IMR-90 (cell line): Measurements from ENCODE around the gene SH3BP2. TPM values are rescaled to one million over a fixed set of nuclear protein-coding genes. Genes with fewer than 3 reads are reported as not detected.

Experiments
- ATAC-seq: fragments of 200-7000 bp; cut with Tn5 transposase; 2 replicates; pipeline ENCODE4 v1.9.1; 2020; ENCODE audit warnings: low read depth, mild to moderate bottlenecking, moderate library complexity
- BruUV-seq: library from RNA; stranded (reverse); fragments of 400-500 nt; replicated peaks from 2 replicates; lab custom pipeline; 2021; lab: Mats Ljungman, UMichigan
- CTCF ChIA-PET: fragments of 300-600 bp; formaldehyde crosslinking; extraction: SDS; loops from one replicate; lab custom pipeline; 2021; ENCODE audit warnings: antibody characterized with exemption; lab: Yijun Ruan, JAX
- POLR2A ChIA-PET: fragments of 300-600 bp; sonication (Branson Sonifier 250); formaldehyde crosslinking; loops from one replicate; lab custom pipeline; 2022; ENCODE audit warnings: antibody characterized with exemption; ENCODE audit not compliant: unreplicated experiment; lab: Charles Lee
- DNase-seq: peaks from one replicate; pipeline ENCODE4 v3.0.0; 2013
- H2AFZ ChIP-seq: replicated peaks from 2 replicates; pipeline ENCODE3; 2013; ENCODE audit warnings: low read length, mild to moderate bottlenecking; ENCODE audit not compliant: poor library complexity
- H2AK5ac ChIP-seq: 2 replicates; pipeline ENCODE4 v1.6.1; 2013; ENCODE audit warnings: low read depth, low read length, inconsistent platforms
- H2AK9ac ChIP-seq: replicated peaks from 2 replicates; pipeline ENCODE3; 2013; ENCODE audit warnings: mild to moderate bottlenecking, low read depth, low read length, moderate library complexity; ENCODE audit not compliant: poor library complexity
- H2BK120ac ChIP-seq: 2 replicates; pipeline ENCODE4 v1.6.1; 2013; ENCODE audit warnings: low read depth, low read length, inconsistent platforms
- H2BK15ac ChIP-seq: 3 replicates; pipeline ENCODE4 v1.6.1; 2013; ENCODE audit warnings: low read depth, low read length, inconsistent platforms
- H2BK20ac ChIP-seq: 2 replicates; pipeline ENCODE4 v1.6.1; 2013; ENCODE audit warnings: low read depth, mild to moderate bottlenecking, inconsistent platforms, low read length, moderate library complexity
- H2BK5ac ChIP-seq: 2 replicates; pipeline ENCODE4 v1.6.1; 2013; ENCODE audit warnings: mild to moderate bottlenecking, low read depth, low read length, inconsistent platforms; ENCODE audit not compliant: poor library complexity, severe bottlenecking
- H3K14ac ChIP-seq: replicated peaks from 2 replicates; pipeline ENCODE4 v1.6.1; 2013; ENCODE audit warnings: low read depth, low read length, inconsistent platforms
- H3K18ac ChIP-seq: 2 replicates; pipeline ENCODE4 v1.6.1; 2013; ENCODE audit warnings: low read depth, low read length, control low read depth
- H3K23ac ChIP-seq: 2 replicates; pipeline ENCODE4 v1.6.1; 2013; ENCODE audit warnings: low read depth, low read length, inconsistent platforms
- H3K27ac ChIP-seq: 2 replicates; pipeline ENCODE4 v1.5.1; 2013; ENCODE audit warnings: mild to moderate bottlenecking, control low read depth, low read length; ENCODE audit not compliant: insufficient read depth
- H3K27me3 ChIP-seq: 2 replicates; pipeline ENCODE4 v1.6.1; 2013; ENCODE audit warnings: low read length; ENCODE audit not compliant: control insufficient read depth, insufficient read depth
- H3K36me3 ChIP-seq: 2 replicates; pipeline ENCODE4 v1.6.1; 2013; ENCODE audit warnings: low read length, mixed read lengths; ENCODE audit not compliant: control insufficient read depth, insufficient read depth
- H3K4ac ChIP-seq: 2 replicates; pipeline ENCODE4 v1.6.1; 2013; ENCODE audit warnings: low read depth, low read length, inconsistent platforms
- H3K4me1 ChIP-seq: 2 replicates; pipeline ENCODE4 v1.6.1; 2013; ENCODE audit warnings: low read length, mixed read lengths; ENCODE audit not compliant: control insufficient read depth, insufficient read depth
- H3K4me2 ChIP-seq: 2 replicates; pipeline ENCODE4 v1.6.1; 2013; ENCODE audit warnings: low read depth, mild to moderate bottlenecking, control low read depth, low read length, moderate library complexity
- H3K4me3 ChIP-seq: 2 replicates; pipeline ENCODE4 v1.5.1; 2013; ENCODE audit warnings: low read depth, mild to moderate bottlenecking, control low read depth, low read length, moderate library complexity; ENCODE audit not compliant: insufficient read depth
- H3K56ac ChIP-seq: 2 replicates; pipeline ENCODE4 v1.6.1; 2013; ENCODE audit warnings: low read length, inconsistent platforms; ENCODE audit not compliant: insufficient read depth; ENCODE audit errors: extremely low read depth
- H3K79me1 ChIP-seq, 2 experiments: 2 replicates each; pipeline ENCODE4 v1.6.1; 2013; ENCODE audit warnings: low read length in 2 of 2, inconsistent platforms in 1 of 2, low read depth in 1 of 2
- H3K9ac ChIP-seq: 2 replicates; pipeline ENCODE4 v1.6.1; 2013; ENCODE audit warnings: low read depth, low read length, control low read depth
- H3K9me1 ChIP-seq: 2 replicates; pipeline ENCODE4 v1.6.1; 2013; ENCODE audit warnings: low read length, inconsistent platforms; ENCODE audit not compliant: insufficient read depth
- H3K9me3 ChIP-seq: 2 replicates; pipeline ENCODE4 v1.6.1; 2013; ENCODE audit warnings: low read length; ENCODE audit not compliant: control insufficient read depth, insufficient read depth
- H4K20me1 ChIP-seq: 2 replicates; pipeline ENCODE4 v1.6.1; 2013; ENCODE audit warnings: low read length, inconsistent platforms; ENCODE audit not compliant: insufficient read depth
- H4K5ac ChIP-seq: 2 replicates; pipeline ENCODE4 v1.6.1; 2013; ENCODE audit warnings: mild to moderate bottlenecking, low read depth, low read length, control low read depth
- H4K8ac ChIP-seq, 2 experiments: 2 replicates each; pipeline ENCODE4 v1.6.1; 2013; ENCODE audit warnings: low read depth in 2 of 2, low read length in 2 of 2, control low read depth in 1 of 2, inconsistent platforms in 1 of 2
- H4K91ac ChIP-seq: 2 replicates; pipeline ENCODE4 v1.6.1; 2013; ENCODE audit warnings: low read depth, low read length, inconsistent platforms; ENCODE audit not compliant: insufficient read depth
- BHLHE40 ChIP-seq: fragments of 150-350 bp; IDR thresholded peaks from 2 replicates; pipeline ENCODE4 v1.6.1; 2016; ENCODE audit warnings: mild to moderate bottlenecking, low read depth, low read length
- CHD1 ChIP-seq: IDR thresholded peaks from 2 replicates; pipeline ENCODE4 v1.6.1; 2012; ENCODE audit warnings: low read depth, low read length, improper control_type of control experiment
- MAFK ChIP-seq: IDR thresholded peaks from 2 replicates; pipeline ENCODE4 v1.6.1; 2012; ENCODE audit warnings: low read depth, low read length, improper control_type of control experiment
- MAZ ChIP-seq: IDR thresholded peaks from 2 replicates; pipeline ENCODE4 v1.6.1; 2012; ENCODE audit warnings: low read depth, mild to moderate bottlenecking, low read length, improper control_type of control experiment, moderate library complexity, borderline replicate concordance
- MXI1 ChIP-seq: IDR thresholded peaks from 2 replicates; pipeline ENCODE4 v1.6.1; 2012; ENCODE audit warnings: low read depth, mild to moderate bottlenecking, low read length, moderate library complexity, borderline replicate concordance
- NFE2L2 ChIP-seq: fragments of 150-350 bp; IDR thresholded peaks from 2 replicates; pipeline ENCODE4 v1.6.1; 2016; ENCODE audit warnings: low read depth, mild to moderate bottlenecking, low read length
- RAD21 ChIP-seq: IDR thresholded peaks from 2 replicates; pipeline ENCODE4 v1.6.1; 2012; ENCODE audit warnings: low read length, improper control_type of control experiment
- RFX5 ChIP-seq: IDR thresholded peaks from 2 replicates; pipeline ENCODE4 v1.8.0; 2012; ENCODE audit warnings: low read depth, mild to moderate bottlenecking, low read length, moderate library complexity
- SMC3 ChIP-seq: fragments of 150-350 bp; IDR thresholded peaks from 2 replicates; pipeline ENCODE4 v1.6.1; 2016; ENCODE audit warnings: low read depth, mild to moderate bottlenecking, antibody characterized with exemption, low read length, moderate library complexity
- WGBS, 2 experiments: methylation state at CpG; one replicate each; pipeline versions ENCODE4 v1.1.5 to v1.1.7; 2013; ENCODE audit warnings: missing lambda C conversion rate in 2 of 2; ENCODE audit not compliant: insufficient read length in 1 of 2; ENCODE audit errors: extremely low coverage in 2 of 2; 5-methylcytosine and 5-hydroxymethylcytosine counted together
- dilution Hi-C: fragments of 300-500 bp; cut with HindIII; formaldehyde crosslinking; loops from one replicate; pipeline ENCODE4 v1.14.3; 2018; ENCODE audit warnings: low sequenced_read_pairs; ENCODE audit not compliant: unreplicated experiment
- in situ Hi-C: fragments of 300-500 bp; cut with MboI; formaldehyde crosslinking; loops from 3 replicates; pipeline ENCODE4 v1.14.3; 2019; ENCODE audit warnings: low sequenced_read_pairs, inconsistent platforms, mixed read lengths
- intact Hi-C: fragments of 100-400 bp; cut with micrococcal nuclease; formaldehyde crosslinking; loops from 2 replicates; pipeline ENCODE4 v1.10.0; 2022
- polyA plus RNA-seq, 3 experiments: library from polyadenylated mRNA; depleted of rRNA; stranded (reverse); fragments of >200 nt; gene quantifications; 2 replicates each; pipeline ENCODE4 v1.2.3, GENCODE V29; 2012; ENCODE audit warnings: low replicate concordance in 1 of 3
- total RNA-seq: library from RNA; depleted of rRNA; stranded (reverse); fragments of >200 nt; gene quantifications from 2 replicates; pipeline ENCODE4 v1.2.3, GENCODE V29; 2012
- TF ChIP-seq, protein P1 (sequence below): fragments of 150-350 bp; IDR thresholded peaks from 2 replicates; pipeline ENCODE4 v1.6.1; 2016; ENCODE audit warnings: low read depth, mild to moderate bottlenecking, low read length, moderate library complexity, borderline replicate concordance
- TF ChIP-seq, protein P2 (sequence below): conservative IDR thresholded peaks from 2 replicates; pipeline ENCODE4 v1.5.1; 2012; ENCODE audit warnings: mild to moderate bottlenecking, low read depth, low read length, improper control_type of control experiment
- TF ChIP-seq, protein P3 (sequence below): fragments of 150-350 bp; IDR thresholded peaks from 2 replicates; pipeline ENCODE4 v1.6.1; 2017; ENCODE audit warnings: mild to moderate bottlenecking, antibody characterized with exemption, low read length, low read depth

Gene SH3BP2
- total and polyA plus RNA-seq, 2 of the 4 experiments (the other 2 are of a cell fraction): 9.0 to 37.2 TPM

DNA sequence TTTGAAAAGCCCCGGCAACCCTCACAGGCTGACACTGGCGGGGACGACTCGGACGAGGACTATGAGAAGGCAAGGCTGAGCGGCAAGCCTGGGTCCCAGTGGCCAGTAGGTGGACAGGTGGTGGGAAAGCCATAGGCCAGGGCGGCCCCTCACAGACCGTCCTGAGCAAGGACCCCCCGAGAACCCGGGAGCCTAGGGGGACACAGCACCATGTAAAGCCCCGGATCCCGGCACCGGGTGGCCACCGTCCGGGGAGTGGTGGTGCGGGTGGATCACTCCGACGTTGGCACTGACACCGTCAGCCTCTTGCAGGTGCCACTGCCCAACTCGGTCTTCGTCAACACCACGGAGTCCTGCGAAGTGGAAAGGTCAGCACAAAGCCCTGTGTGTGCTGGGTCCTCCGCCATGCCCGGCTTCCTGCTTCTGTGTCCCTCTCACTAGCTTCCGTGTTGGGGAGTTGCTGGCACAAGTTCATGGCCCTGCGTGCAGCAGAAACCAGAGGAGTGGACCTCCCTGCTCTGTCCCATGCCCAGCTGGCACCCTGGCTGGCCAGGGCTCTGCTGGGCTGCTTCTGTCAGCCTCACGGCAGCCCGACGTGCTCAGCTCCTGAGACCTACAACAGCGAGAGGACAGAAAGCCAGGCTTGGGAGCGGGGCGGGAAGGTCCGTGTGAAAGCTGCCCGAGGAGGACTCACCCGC, 38.9 kb downstream of the SH3BP2 start:
- Histone ChIP-seq H3K56ac (no peak overlapping the region), H4K91ac (no peak overlapping the region), H3K27me3 (no peaks in the 10 kb centered on the region), H3K23ac (no peak overlapping the region), H4K5ac (no peak overlapping the region), H3K79me1 (peaks cover 8 to 13% of the 10 kb centered on the region in 2 experiments; a peak in 2 of 4 replicates), H2AK9ac (no peak overlapping the region), H3K14ac (no peak overlapping the region), H2BK15ac (no peak overlapping the region), H3K9me3 (no peaks in the 10 kb centered on the region), H2BK20ac (no peak overlapping the region), H3K4ac (no peak overlapping the region), H3K9me1 (peaks cover 9% of the 10 kb centered on the region), H3K9ac (no peak overlapping the region), H3K4me3 (no peak overlapping the region), H3K4me1 (no peaks in the 10 kb centered on the region), H4K20me1 (peaks cover 4% of the 10 kb centered on the region), H2BK120ac (no peak overlapping the region), H2AK5ac (no peak overlapping the region), H3K18ac (no peak overlapping the region), H3K4me2 (no peak overlapping the region), H2BK5ac (no peak overlapping the region), H3K36me3 (peaks cover 77% of the 10 kb centered on the region), H4K8ac (no peak overlapping the region), H2AFZ (no peak overlapping the region), H3K27ac (no peak overlapping the region)
- TF ChIP-seq MXI1: no peak
- no peak for TF ChIP-seq CHD1
- TF ChIP-seq MAZ: no peak
- TF ChIP-seq NFE2L2: no peak
- no peak for TF ChIP-seq SMC3
- no peak for TF ChIP-seq MAFK
- TF ChIP-seq RAD21: no peak
- TF ChIP-seq BHLHE40: no peak
- TF ChIP-seq, protein P1, sequence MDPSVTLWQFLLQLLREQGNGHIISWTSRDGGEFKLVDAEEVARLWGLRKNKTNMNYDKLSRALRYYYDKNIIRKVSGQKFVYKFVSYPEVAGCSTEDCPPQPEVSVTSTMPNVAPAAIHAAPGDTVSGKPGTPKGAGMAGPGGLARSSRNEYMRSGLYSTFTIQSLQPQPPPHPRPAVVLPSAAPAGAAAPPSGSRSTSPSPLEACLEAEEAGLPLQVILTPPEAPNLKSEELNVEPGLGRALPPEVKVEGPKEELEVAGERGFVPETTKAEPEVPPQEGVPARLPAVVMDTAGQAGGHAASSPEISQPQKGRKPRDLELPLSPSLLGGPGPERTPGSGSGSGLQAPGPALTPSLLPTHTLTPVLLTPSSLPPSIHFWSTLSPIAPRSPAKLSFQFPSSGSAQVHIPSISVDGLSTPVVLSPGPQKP: no peak
- TF ChIP-seq, protein P2, sequence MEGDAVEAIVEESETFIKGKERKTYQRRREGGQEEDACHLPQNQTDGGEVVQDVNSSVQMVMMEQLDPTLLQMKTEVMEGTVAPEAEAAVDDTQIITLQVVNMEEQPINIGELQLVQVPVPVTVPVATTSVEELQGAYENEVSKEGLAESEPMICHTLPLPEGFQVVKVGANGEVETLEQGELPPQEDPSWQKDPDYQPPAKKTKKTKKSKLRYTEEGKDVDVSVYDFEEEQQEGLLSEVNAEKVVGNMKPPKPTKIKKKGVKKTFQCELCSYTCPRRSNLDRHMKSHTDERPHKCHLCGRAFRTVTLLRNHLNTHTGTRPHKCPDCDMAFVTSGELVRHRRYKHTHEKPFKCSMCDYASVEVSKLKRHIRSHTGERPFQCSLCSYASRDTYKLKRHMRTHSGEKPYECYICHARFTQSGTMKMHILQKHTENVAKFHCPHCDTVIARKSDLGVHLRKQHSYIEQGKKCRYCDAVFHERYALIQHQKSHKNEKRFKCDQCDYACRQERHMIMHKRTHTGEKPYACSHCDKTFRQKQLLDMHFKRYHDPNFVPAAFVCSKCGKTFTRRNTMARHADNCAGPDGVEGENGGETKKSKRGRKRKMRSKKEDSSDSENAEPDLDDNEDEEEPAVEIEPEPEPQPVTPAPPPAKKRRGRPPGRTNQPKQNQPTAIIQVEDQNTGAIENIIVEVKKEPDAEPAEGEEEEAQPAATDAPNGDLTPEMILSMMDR: no peak
- no peak for TF ChIP-seq RFX5
- TF ChIP-seq, protein P3, sequence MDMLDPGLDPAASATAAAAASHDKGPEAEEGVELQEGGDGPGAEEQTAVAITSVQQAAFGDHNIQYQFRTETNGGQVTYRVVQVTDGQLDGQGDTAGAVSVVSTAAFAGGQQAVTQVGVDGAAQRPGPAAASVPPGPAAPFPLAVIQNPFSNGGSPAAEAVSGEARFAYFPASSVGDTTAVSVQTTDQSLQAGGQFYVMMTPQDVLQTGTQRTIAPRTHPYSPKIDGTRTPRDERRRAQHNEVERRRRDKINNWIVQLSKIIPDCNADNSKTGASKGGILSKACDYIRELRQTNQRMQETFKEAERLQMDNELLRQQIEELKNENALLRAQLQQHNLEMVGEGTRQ: no peak
- CTCF ChIA-PET: no interaction called here
- DNase-seq: no peak
- dilution Hi-C loops (no loop called here), intact Hi-C loops (no loop called here), in situ Hi-C loops (no loop called here)
- POLR2A ChIA-PET: no interaction called here
- 96% methylated on average over 18 of the region's 36 CpGs; no CpG with 5 or more reads in 1 of the 2 experiments for WGBS, 2 experiments
- BruUV-seq: no TSS peak
- ATAC-seq: no peak
